ENCODE measurements around the gene FOXP1.
"Not testable (repeated sequence)": the region's sequence is repeated elsewhere in the genome, so short reads cannot be mapped to it uniquely, and the experiment has no call there.

The FOXP1 gene

GRCh38 chr3:71026634-71027578, 556.6 kb downstream of the FOXP1 start:
- no peak for TF ChIP-seq CTCF (conservative IDR thresholded peaks at IDR 0.05; ENCODE audit: control insufficient read depth, insufficient read depth, low read depth, low read length)
- no peak overlapping the region for H3K4me3 ChIP-seq (ENCODE audit: control insufficient read depth, low read depth, low read length)
- no peak for DNase-seq (ENCODE audit: low read depth)

GRCh38 chr3:71025516-71025915, 558.0 kb downstream of the FOXP1 start:
- H3K4me3 ChIP-seq (ENCODE audit: control insufficient read depth, low read depth, low read length), result no peak overlapping the region
- DNase-seq (ENCODE audit: low read depth), result no peak
- no peak for TF ChIP-seq CTCF (conservative IDR thresholded peaks at IDR 0.05; ENCODE audit: control insufficient read depth, insufficient read depth, low read depth, low read length)

- TF ChIP-seq CTCF (conservative IDR thresholded peaks at IDR 0.05; ENCODE audit: control insufficient read depth, insufficient read depth, low read depth, low read length), result no peak
- no peak for DNase-seq (ENCODE audit: low read depth)
- no peak overlapping the region for H3K4me3 ChIP-seq (ENCODE audit: control insufficient read depth, low read depth, low read length)
Measured at GRCh38 chr3:71025010-71025409, 558.5 kb downstream of the FOXP1 start.

GRCh38 chr3:71022551-71023335, 560.8 kb downstream of the FOXP1 start:
- TF ChIP-seq CTCF (conservative IDR thresholded peaks at IDR 0.05; ENCODE audit: control insufficient read depth, insufficient read depth, low read depth, low read length), result peak; percentile 42
- no peak overlapping the region for H3K4me3 ChIP-seq (ENCODE audit: control insufficient read depth, low read depth, low read length)
- DNase-seq (ENCODE audit: low read depth), result peak; percentile 43

GRCh38 chr3:71018799-71019198, 564.7 kb downstream of the FOXP1 start:
- DNase-seq (ENCODE audit: low read depth), result no peak
- TF ChIP-seq CTCF (conservative IDR thresholded peaks at IDR 0.05; ENCODE audit: control insufficient read depth, insufficient read depth, low read depth, low read length), result no peak
- H3K4me3 ChIP-seq (ENCODE audit: control insufficient read depth, low read depth, low read length), result no peak overlapping the region

GRCh38 chr3:71016178-71016845, 567.2 kb downstream of the FOXP1 start:
- TF ChIP-seq CTCF (conservative IDR thresholded peaks at IDR 0.05; ENCODE audit: control insufficient read depth, insufficient read depth, low read depth, low read length), result no peak
- H3K4me3 ChIP-seq (ENCODE audit: control insufficient read depth, low read depth, low read length), result no peak overlapping the region
- DNase-seq (ENCODE audit: low read depth), result peak; percentile 50

- H3K4me3 ChIP-seq (ENCODE audit: control insufficient read depth, low read depth, low read length); DNase-seq (ENCODE audit: low read depth): not testable (repeated sequence)
Measured at GRCh38 chr3:71014616-71015015, 568.9 kb downstream of the FOXP1 start.
